H1 (cell line): ENCODE results near the gene RIIAD1. TPM values are rescaled to one million over a fixed set of nuclear protein-coding genes. Genes with fewer than 3 reads are reported as not detected.

Experiments
- CTCF ChIA-PET: fragments of 300-600 bp; sonication (Branson Sonifier 250); formaldehyde crosslinking; loops from one replicate; lab custom pipeline; 2021; ENCODE audit not compliant: partially characterized antibody; lab: Charles Lee
- POLR2A ChIA-PET: fragments of 300-600 bp; sonication (Branson Sonifier 250); formaldehyde crosslinking; loops from one replicate; lab custom pipeline; 2021; ENCODE audit warnings: inconsistent platforms; ENCODE audit not compliant: partially characterized antibody; lab: Charles Lee
- DNase-seq, 2 experiments: peaks; one replicate each; pipeline versions ENCODE4 v3.0.0 to v3.0.0-alpha.2; 2010 to 2022; ENCODE audit warnings: low spot score in 2 of 2, low read depth in 1 of 2, mixed read lengths in 1 of 2
- FAIRE-seq: peaks from 2 replicates; lab custom pipeline; 2011; peaks lifted over from hg19 to GRCh38; lab: Jason Lieb, UNC
- H2AFZ ChIP-seq: 2 replicates; pipeline ENCODE4 v1.8.1; 2012; ENCODE audit warnings: low read length, inconsistent platforms
- H2AK5ac ChIP-seq: 2 replicates; pipeline ENCODE4 v1.6.1; 2013; ENCODE audit warnings: low read depth, low read length
- H2BK120ac ChIP-seq: replicated peaks from 2 replicates; pipeline ENCODE3; 2013; ENCODE audit warnings: low read depth, low read length, inconsistent platforms
- H2BK12ac ChIP-seq: 2 replicates; pipeline ENCODE4 v1.6.1; 2013; ENCODE audit warnings: low read depth, low read length
- H2BK15ac ChIP-seq: 2 replicates; pipeline ENCODE4 v1.6.1; 2013; ENCODE audit warnings: low read length
- H2BK20ac ChIP-seq: 2 replicates; pipeline ENCODE4 v1.6.1; 2013; ENCODE audit warnings: low read length
- H2BK5ac ChIP-seq: 2 replicates; pipeline ENCODE4 v1.6.1; 2013; ENCODE audit warnings: low read depth, low read length
- H3K14ac ChIP-seq: 2 replicates; pipeline ENCODE4 v1.6.1; 2013; ENCODE audit warnings: inconsistent platforms; ENCODE audit not compliant: insufficient read length
- H3K18ac ChIP-seq: 2 replicates; pipeline ENCODE4 v1.6.1; 2013; ENCODE audit warnings: low read length; ENCODE audit errors: extremely low read depth
- H3K23ac ChIP-seq: 2 replicates; pipeline ENCODE4 v1.6.1; 2013; ENCODE audit warnings: inconsistent platforms; ENCODE audit not compliant: insufficient read length
- H3K23me2 ChIP-seq: 2 replicates; pipeline ENCODE4 v1.6.1; 2013; ENCODE audit warnings: low read depth, low read length
- H3K27ac ChIP-seq: 2 replicates; pipeline ENCODE4 v1.6.1; 2011; ENCODE audit warnings: low read depth, low read length, inconsistent platforms
- H3K27me3 ChIP-seq, 4 experiments: replicated peaks in 1 of 4; 1 replicate in 1 of 4; 2 replicates in 3 of 4; pipeline versions ENCODE4 v1.6.1 to v1.8.1; 2011 to 2013; ENCODE audit warnings: low read length in 3 of 4, mild to moderate bottlenecking in 3 of 4, inconsistent platforms in 2 of 4, mixed read lengths in 2 of 4, moderate library complexity in 1 of 4; ENCODE audit not compliant: control insufficient read depth in 3 of 4, insufficient read depth in 3 of 4; ENCODE audit errors: extremely low read depth in 1 of 4
- H3K36me3 ChIP-seq, 4 experiments: 2 replicates each; pipeline versions ENCODE4 v1.6.1 to v1.8.1; 2011 to 2013; ENCODE audit warnings: mild to moderate bottlenecking in 4 of 4, low read length in 3 of 4, moderate library complexity in 2 of 4, control low read depth in 1 of 4, inconsistent platforms in 1 of 4; ENCODE audit not compliant: insufficient read depth in 4 of 4, control insufficient read depth in 2 of 4
- H3K4ac ChIP-seq: replicated peaks from 2 replicates; pipeline ENCODE3; 2013; ENCODE audit warnings: low read length, low read depth, mixed read lengths, inconsistent platforms; ENCODE audit not compliant: insufficient read length
- H3K4me1 ChIP-seq, 4 experiments: replicated peaks in 1 of 4; 1 replicate in 1 of 4; 2 replicates in 3 of 4; pipeline versions ENCODE4 v1.6.1 to v1.8.1; 2011 to 2013; ENCODE audit warnings: low read length in 3 of 4, inconsistent platforms in 2 of 4, mixed read lengths in 1 of 4; ENCODE audit not compliant: insufficient read depth in 4 of 4, control insufficient read depth in 3 of 4
- H3K4me2 ChIP-seq, 2 experiments: 2 replicates each; pipeline versions ENCODE4 v1.6.1 to v1.8.1; 2011 to 2013; ENCODE audit warnings: low read depth in 2 of 2, low read length in 2 of 2, control low read depth in 1 of 2, inconsistent platforms in 1 of 2, mild to moderate bottlenecking in 1 of 2; ENCODE audit not compliant: insufficient read depth in 1 of 2
- H3K4me3 ChIP-seq, 4 experiments: fragments of 200-600, 300-600 bp in 1 of 4; sonication (generic), shearing (Covaris generic), sonication (Bioruptor Twin) in 1 of 4; 2 replicates each; pipeline versions ENCODE4 v1.5.1 to v1.8.1; 2011 to 2016; ENCODE audit warnings: low read length in 4 of 4, low read depth in 3 of 4, control low read depth in 2 of 4, inconsistent platforms in 2 of 4, mild to moderate bottlenecking in 2 of 4, mixed read lengths in 1 of 4, moderate library complexity in 1 of 4; ENCODE audit not compliant: insufficient read depth in 2 of 4; ENCODE audit errors: extremely low read depth in 1 of 4
- H3K56ac ChIP-seq: replicated peaks from 2 replicates; pipeline ENCODE3; 2013; ENCODE audit warnings: low read depth, mild to moderate bottlenecking, mixed read lengths, low read length, inconsistent platforms; ENCODE audit not compliant: insufficient read length
- H3K79me1 ChIP-seq: 2 replicates; pipeline ENCODE4 v1.6.1; 2013; ENCODE audit warnings: low read depth, low read length, control low read depth
- H3K79me2 ChIP-seq, 2 experiments: 2 replicates each; pipeline versions ENCODE4 v1.6.1 to v1.8.1; 2012 to 2013; ENCODE audit warnings: low read length in 2 of 2, mild to moderate bottlenecking in 2 of 2, inconsistent platforms in 1 of 2; ENCODE audit not compliant: insufficient read depth in 2 of 2, control insufficient read depth in 1 of 2
- H3K9ac ChIP-seq, 4 experiments: replicated peaks in 1 of 4; 1 replicate in 1 of 4; 2 replicates in 3 of 4; pipeline versions ENCODE4 v1.6.1 to v1.8.1; 2011 to 2013; ENCODE audit warnings: low read depth in 3 of 4, low read length in 3 of 4, control low read depth in 2 of 4, mild to moderate bottlenecking in 2 of 4, moderate library complexity in 2 of 4, inconsistent platforms in 1 of 4; ENCODE audit errors: extremely low read depth in 1 of 4
- H3K9me3 ChIP-seq, 2 experiments: 2 replicates each; pipeline versions ENCODE4 v1.6.1 to v1.8.1; 2012 to 2013; ENCODE audit warnings: mild to moderate bottlenecking in 2 of 2, moderate library complexity in 2 of 2, control low read depth in 1 of 2, inconsistent platforms in 1 of 2, low read depth in 1 of 2, low read length in 1 of 2, mixed read lengths in 1 of 2; ENCODE audit not compliant: insufficient read depth in 2 of 2
- H4K20me1 ChIP-seq, 2 experiments: replicated peaks in 1 of 2; 2 replicates each; pipeline versions ENCODE3 to v1.8.1; 2011 to 2013; ENCODE audit warnings: inconsistent platforms in 2 of 2, low read length in 2 of 2, mild to moderate bottlenecking in 1 of 2; ENCODE audit not compliant: insufficient read depth in 2 of 2, control insufficient read depth in 1 of 2
- H4K5ac ChIP-seq: 2 replicates; pipeline ENCODE4 v1.6.1; 2013; ENCODE audit warnings: low read length, low read depth, mixed read lengths, inconsistent platforms; ENCODE audit not compliant: insufficient read length
- H4K8ac ChIP-seq: 2 replicates; pipeline ENCODE4 v1.8.0; 2013; ENCODE audit warnings: mild to moderate bottlenecking, moderate library complexity, low read length, inconsistent platforms; ENCODE audit not compliant: insufficient read depth; ENCODE audit errors: extremely low read depth
- H4K91ac ChIP-seq: replicated peaks from 2 replicates; pipeline ENCODE3; 2013; ENCODE audit warnings: low read length, mixed read lengths, inconsistent platforms; ENCODE audit not compliant: insufficient read length
- BACH1 ChIP-seq: IDR thresholded peaks from 2 replicates; pipeline ENCODE4 v1.6.1; 2012; ENCODE audit warnings: low read length, improper control_type of control experiment
- BCL11A ChIP-seq, 2 experiments: IDR thresholded peaks; one replicate each; pipeline ENCODE4 v1.6.1; 2011; ENCODE audit warnings: low read depth in 2 of 2, low read length in 2 of 2, mild to moderate bottlenecking in 2 of 2
- CHD1 ChIP-seq: IDR thresholded peaks from 2 replicates; pipeline ENCODE4 v1.6.1; 2012; ENCODE audit warnings: low read depth, low read length, improper control_type of control experiment
- HDAC2 ChIP-seq, 2 experiments: fragments of 300-600 bp in 1 of 2; sonication (generic) in 1 of 2; IDR thresholded peaks; 2 replicates each; pipeline ENCODE4 v1.6.1; 2011 to 2012; ENCODE audit warnings: low read depth in 2 of 2, low read length in 2 of 2, mild to moderate bottlenecking in 2 of 2, moderate library complexity in 2 of 2, borderline replicate concordance in 1 of 2, inconsistent platforms in 1 of 2
- JUND ChIP-seq: IDR thresholded peaks from 2 replicates; pipeline ENCODE4 v1.6.1; 2011; ENCODE audit warnings: mild to moderate bottlenecking, improper control_type of control experiment, low read length
- POLR2A ChIP-seq, 2 experiments: IDR thresholded peaks; 1 replicate in 1 of 2; 2 replicates in 1 of 2; pipeline ENCODE4 v1.6.1; 2011; ENCODE audit warnings: low read depth in 2 of 2, low read length in 2 of 2, mild to moderate bottlenecking in 2 of 2; ENCODE audit errors: control extremely low read depth in 1 of 2
- POLR2AphosphoS5 ChIP-seq: IDR thresholded peaks from 2 replicates; pipeline ENCODE4 v1.6.1; 2011; ENCODE audit warnings: low read depth, low read length
- SIX5 ChIP-seq: IDR thresholded peaks from 2 replicates; pipeline ENCODE4 v1.6.1; 2011; ENCODE audit warnings: mild to moderate bottlenecking, low read depth, low read length
- SP2 ChIP-seq: IDR thresholded peaks from 2 replicates; pipeline ENCODE4 v1.6.1; 2012; ENCODE audit warnings: mild to moderate bottlenecking, low read length, inconsistent platforms
- SRF ChIP-seq: IDR thresholded peaks from 2 replicates; pipeline ENCODE4 v1.6.1; 2011; ENCODE audit warnings: mild to moderate bottlenecking, low read depth, low read length, moderate library complexity
- TBP ChIP-seq: IDR thresholded peaks from 2 replicates; pipeline ENCODE4 v1.6.1; 2011; ENCODE audit warnings: low read depth, low read length, improper control_type of control experiment
- ZNF274 ChIP-seq: IDR thresholded peaks from 2 replicates; pipeline ENCODE4 v1.7.0; 2012; ENCODE audit warnings: low read length, borderline replicate concordance; ENCODE audit errors: extremely low read depth
- WGBS, 2 experiments: shearing (Covaris generic) in 1 of 2; methylation state at CpG; one replicate each; pipeline versions ENCODE4 v1.1.6 to v1.1.7; 2013 to 2015; ENCODE audit warnings: low lambda C conversion rate in 2 of 2, mixed read lengths in 2 of 2, inconsistent platforms in 1 of 2, low coverage in 1 of 2, missing lambda C conversion rate in 1 of 2; ENCODE audit not compliant: insufficient replicate concordance in 2 of 2, insufficient coverage in 1 of 2, insufficient read length in 1 of 2; ENCODE audit errors: extremely low coverage in 1 of 2, missing lambda C conversion rate in 1 of 2; 5-methylcytosine and 5-hydroxymethylcytosine counted together
- polyA plus RNA-seq, 7 experiments: library from polyadenylated mRNA; depleted of rRNA in 3 of 7; stranded (reverse) in 5 of 7; unstranded in 2 of 7; fragments of >200 nt in 5 of 7; fragments of 200-250 nt in 2 of 7; gene quantifications; 1 replicate in 5 of 7; 2 replicates in 1 of 7; 4 replicates in 1 of 7; pipeline versions ENCODE4 v1.2.1 to v1.2.3, GENCODE V29; 2011 to 2013; ENCODE audit warnings: missing spikeins in 2 of 7, mixed read lengths in 2 of 7
- total RNA-seq: library from RNA; stranded (reverse); fragmentation: NEBNext Ultra II Directional; extraction: Animal tissue kit (Norgen Biotek cat#: 25700); gene quantifications from 2 replicates; pipeline ENCODE4 v1.2.1, GENCODE V29; 2021

Gene RIIAD1
- total and polyA plus RNA-seq, 2 of the 8 experiments (the other 6 are each of a cell fraction or from before 2014, with no cell fraction given) = not detected

GRCh38 chr1:151760597-151761385 lies 39.5 kb downstream of the RIIAD1 start:
- H3K4me1 ChIP-seq = 0 out of 7 replicates have a peak, but pooled peaks cover 0 to 1% (median 0%) of the 10 kb centered on the region in 4 experiments
- H4K91ac ChIP-seq = no peak overlapping the region
- FAIRE-seq = no peak
- peaks cover 9 to 33% (median 25%) of the 10 kb centered on the region in 4 experiments for H3K36me3 ChIP-seq
- no peaks in the 10 kb centered on the region for H4K20me1 ChIP-seq
- no peaks in the 10 kb centered on the region for H3K79me1 ChIP-seq
- H4K8ac ChIP-seq = no peak overlapping the region
- ChIA-PET CTCF (interaction anchor here (0.6 to 1.4 kb wide), 3 partner anchors 26 to 226 kb away, joined by 3 to 4 read pairs (median 3); no protein-coding TSS in a partner anchor), POLR2A (interaction anchor here (0.8 kb wide), 1 partner anchor 29 kb away, joined by 3 read pairs; the partner anchor contains the start of gene TDRKH)
- DNase-seq = no peak
- no peak overlapping the region for H2BK5ac ChIP-seq
- H4K5ac ChIP-seq = no peak overlapping the region
- H2BK20ac ChIP-seq = no peak overlapping the region
- H2BK120ac ChIP-seq = no peak overlapping the region
- peaks cover 0 to 3% of the 10 kb centered on the region in 2 experiments; a peak in 1 of 4 replicates for H3K79me2 ChIP-seq
- no peak overlapping the region for H3K4me2 ChIP-seq
- 100% methylated on average over 4 of the region's 7 CpGs; no CpG with 5 or more reads in 1 of the 2 experiments for WGBS, 2 experiments
- no peak overlapping the region for H3K56ac ChIP-seq
- no peak overlapping the region for H2BK15ac ChIP-seq
- no peak overlapping the region for H2AFZ ChIP-seq
- H3K4me3 ChIP-seq = no peak overlapping the region
- peaks cover 4% of the 10 kb centered on the region; the same call in 1 of the 2 replicates for H3K23me2 ChIP-seq
- no peak overlapping the region for H2BK12ac ChIP-seq
- no peak overlapping the region for H3K14ac ChIP-seq
- H3K9me3 ChIP-seq = no peaks in the 10 kb centered on the region
- H3K23ac ChIP-seq = no peak overlapping the region
- no peaks in the 10 kb centered on the region for H3K27me3 ChIP-seq
- no peak overlapping the region for H3K18ac ChIP-seq
- no peak overlapping the region for H2AK5ac ChIP-seq
- H3K4ac ChIP-seq = no peak overlapping the region
- no peak overlapping the region for H3K27ac ChIP-seq
- H3K9ac ChIP-seq = no peak overlapping the region
- TF ChIP-seq CHD1 (no peak), BACH1 (no peak), TBP (no peak), POLR2AphosphoS5 (no peak), BCL11A (IDR thresholded peaks at IDR 0.05; ENCODE audit: low read depth in 2 of 2, low read length in 2 of 2) (no peak), SIX5 (no peak), HDAC2 (IDR thresholded peaks at IDR 0.05; ENCODE audit: borderline replicate concordance in 1 of 2, low read depth in 2 of 2, low read length in 2 of 2) (no peak), ZNF274 (no peak), JUND (no peak), SRF (no peak), POLR2A (IDR thresholded peaks at IDR 0.05; ENCODE audit: control extremely low read depth in 1 of 2, low read depth in 2 of 2, low read length in 2 of 2) (no peak), SP2 (no peak)
